Tibial nerve (tissue), 4 donors: ENCODE data around the gene LPIN1.

Source experiments
- CTCF ChIP-seq, 5 experiments: fragments of 200-600 bp in 3 of 5; fragments of 450-650 bp in 2 of 5; sonication (generic) in 3 of 5; IDR thresholded peaks; one replicate each; pipeline ENCODE4 v1.5.1; 2016 to 2019; ENCODE audit warnings: antibody characterized with exemption in 5 of 5, mild to moderate bottlenecking in 3 of 5, moderate library complexity in 2 of 5
- EP300 ChIP-seq, 2 donors: sonication (generic); formaldehyde crosslinking; IDR thresholded peaks; one replicate each; pipeline ENCODE4 v1.6.1; 2017; ENCODE audit warnings: antibody characterized with exemption in 2 of 2, mild to moderate bottlenecking in 1 of 2
- POLR2A ChIP-seq, 2 donors: fragments of 450-650 bp; IDR thresholded peaks; one replicate each; pipeline ENCODE4 v1.6.1; 2017; ENCODE audit warnings: antibody characterized with exemption in 2 of 2, mild to moderate bottlenecking in 2 of 2, moderate library complexity in 2 of 2

- TF ChIP-seq CTCF (IDR thresholded peaks at IDR 0.05) (no peak), POLR2A (IDR thresholded peaks at IDR 0.05) (no peak), EP300 (IDR thresholded peaks at IDR 0.05) (peak in 1 of 2 donors; percentile 84)
Measured at GRCh38 chr2:11716689-11717321, 29.6 kb upstream of the LPIN1 start.
